Left ventricle myocardium inferior (tissue), 1 donor: ENCODE results near the gene RTL5. TPM values are rescaled to one million over a fixed set of nuclear protein-coding genes. Genes with fewer than 3 reads are reported as not detected.

ENCODE experiments used
- DNase-seq: peaks from one replicate; pipeline ENCODE4 v3.0.0-alpha.2; 2020
- H3K27ac ChIP-seq: fragments of 200-600 bp; replicated peaks from 2 replicates; pipeline ENCODE4 v1.8.0; 2021
- H3K27me3 ChIP-seq: fragments of 200-600 bp; 2 replicates; pipeline ENCODE4 v1.8.0; 2021; ENCODE audit warnings: low read depth
- H3K36me3 ChIP-seq: fragments of 200-600 bp; 2 replicates; pipeline ENCODE4 v1.8.0; 2021
- H3K4me1 ChIP-seq: fragments of 200-600 bp; 2 replicates; pipeline ENCODE4 v1.8.0; 2021
- H3K4me3 ChIP-seq: fragments of 200-600 bp; 2 replicates; pipeline ENCODE4 v1.8.0; 2021; ENCODE audit warnings: mild to moderate bottlenecking, moderate library complexity
- H3K9me3 ChIP-seq: fragments of 200-600 bp; replicated peaks from 2 replicates; pipeline ENCODE4 v1.8.0; 2021
- intact Hi-C: fragments of 100-400 bp; cut with micrococcal nuclease; formaldehyde crosslinking; loops from one replicate; pipeline ENCODE4 v1.11.0; 2022
- total RNA-seq: library from RNA; stranded (reverse); fragmentation: NEBNext Ultra II Directional; extraction: Animal tissue kit (Norgen Biotek cat#: 25700); gene quantifications from one replicate; pipeline ENCODE4 v1.2.1, GENCODE V29; 2021
- TF ChIP-seq, protein P1 (sequence below): fragments of 200-600 bp; IDR thresholded peaks from 2 replicates; pipeline ENCODE4 v1.8.0; 2021; ENCODE audit warnings: antibody characterized with exemption, mild to moderate bottlenecking, borderline replicate concordance
- donor health status: DM: no; HTN: yes; CAD: no; lungs with severe emphysema.

The RTL5 gene
- total RNA-seq, 1 donor from 2014 or later = 2.6 TPM

- TF ChIP-seq, protein P1, sequence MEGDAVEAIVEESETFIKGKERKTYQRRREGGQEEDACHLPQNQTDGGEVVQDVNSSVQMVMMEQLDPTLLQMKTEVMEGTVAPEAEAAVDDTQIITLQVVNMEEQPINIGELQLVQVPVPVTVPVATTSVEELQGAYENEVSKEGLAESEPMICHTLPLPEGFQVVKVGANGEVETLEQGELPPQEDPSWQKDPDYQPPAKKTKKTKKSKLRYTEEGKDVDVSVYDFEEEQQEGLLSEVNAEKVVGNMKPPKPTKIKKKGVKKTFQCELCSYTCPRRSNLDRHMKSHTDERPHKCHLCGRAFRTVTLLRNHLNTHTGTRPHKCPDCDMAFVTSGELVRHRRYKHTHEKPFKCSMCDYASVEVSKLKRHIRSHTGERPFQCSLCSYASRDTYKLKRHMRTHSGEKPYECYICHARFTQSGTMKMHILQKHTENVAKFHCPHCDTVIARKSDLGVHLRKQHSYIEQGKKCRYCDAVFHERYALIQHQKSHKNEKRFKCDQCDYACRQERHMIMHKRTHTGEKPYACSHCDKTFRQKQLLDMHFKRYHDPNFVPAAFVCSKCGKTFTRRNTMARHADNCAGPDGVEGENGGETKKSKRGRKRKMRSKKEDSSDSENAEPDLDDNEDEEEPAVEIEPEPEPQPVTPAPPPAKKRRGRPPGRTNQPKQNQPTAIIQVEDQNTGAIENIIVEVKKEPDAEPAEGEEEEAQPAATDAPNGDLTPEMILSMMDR = no peak
- peaks cover 9% of the 10 kb centered on the region for H3K4me1 ChIP-seq
- DNase-seq = no peak
- no peaks in the 10 kb centered on the region for H3K27me3 ChIP-seq
- intact Hi-C loops = no loop called here
- no peaks in the 10 kb centered on the region for H3K36me3 ChIP-seq
- H3K27ac ChIP-seq = no peak overlapping the region
- H3K9me3 ChIP-seq = no peaks in the 10 kb centered on the region
- no peak overlapping the region for H3K4me3 ChIP-seq
Observed at GRCh38 chrX:72101597-72102037, 30.1 kb downstream of the RTL5 start.

DNA sequence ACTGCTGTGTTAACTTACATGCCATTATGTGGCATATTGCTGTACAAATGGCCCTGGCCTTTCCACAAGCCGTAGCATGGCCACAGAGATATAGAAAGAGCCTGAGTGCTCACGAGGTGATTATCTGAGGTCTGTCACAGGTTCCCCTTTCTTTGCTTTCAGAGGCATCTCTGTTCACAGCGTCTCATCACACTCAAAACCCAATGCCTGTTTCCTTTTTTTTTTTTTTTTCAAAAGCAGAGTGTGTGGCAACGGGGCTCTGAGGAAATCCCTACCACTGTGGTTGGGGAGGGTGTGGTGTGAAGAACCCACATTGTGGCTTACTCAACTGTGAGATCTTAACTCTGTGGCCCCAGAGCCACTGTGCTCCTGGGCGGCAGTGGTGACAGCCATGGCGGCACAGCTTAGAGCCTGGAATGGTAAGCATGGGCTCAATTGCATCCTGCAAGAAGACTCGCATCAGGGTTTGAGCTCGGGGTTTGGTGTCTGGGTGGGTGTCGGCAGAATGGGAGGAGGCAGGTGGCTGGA lies 30.8 kb downstream of the RTL5 start:
- Histone ChIP-seq H3K9me3 (no peaks in the 10 kb centered on the region), H3K4me3 (no peak overlapping the region), H3K36me3 (no peaks in the 10 kb centered on the region), H3K4me1 (peaks cover 11% of the 10 kb centered on the region), H3K27me3 (no peaks in the 10 kb centered on the region), H3K27ac (no peak overlapping the region)
- no peak for DNase-seq
- intact Hi-C loops = no loop called here
- TF ChIP-seq, protein P1 = no peak

GRCh38 chrX:72100051-72100755 lies 31.5 kb downstream of the RTL5 start:
- Histone ChIP-seq H3K9me3 (no peaks in the 10 kb centered on the region), H3K4me1 (peaks cover 16% of the 10 kb centered on the region), H3K36me3 (no peaks in the 10 kb centered on the region), H3K27me3 (no peaks in the 10 kb centered on the region), H3K4me3 (no peak overlapping the region), H3K27ac (no peak overlapping the region)
- intact Hi-C loops = no loop called here
- DNase-seq = no peak
- TF ChIP-seq, protein P1 = no peak

DNA sequence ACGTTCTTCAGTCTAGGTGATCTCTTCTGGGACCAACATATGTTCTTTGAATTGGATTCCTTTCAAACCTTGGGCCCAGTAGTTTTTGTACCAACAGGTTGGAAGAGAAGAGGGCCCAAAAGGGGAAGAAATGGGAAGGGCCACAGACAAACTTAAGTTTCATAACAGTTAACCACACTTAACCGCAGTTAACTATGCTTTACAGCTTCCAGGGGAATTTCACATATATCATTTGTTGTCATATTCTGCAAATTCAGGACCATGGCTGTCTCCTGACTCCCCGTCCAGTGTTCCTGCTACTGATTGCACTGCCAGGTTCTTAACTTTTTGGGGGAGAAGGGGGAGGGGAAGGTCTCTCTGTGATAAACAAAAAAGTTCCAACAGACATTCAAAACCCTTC lies 34.6 kb downstream of the RTL5 start:
- Histone ChIP-seq H3K4me3 (no peak overlapping the region), H3K9me3 (no peaks in the 10 kb centered on the region), H3K27me3 (no peaks in the 10 kb centered on the region), H3K36me3 (no peaks in the 10 kb centered on the region), H3K27ac (no peak overlapping the region), H3K4me1 (peaks cover 25% of the 10 kb centered on the region)
- DNase-seq = no peak
- TF ChIP-seq, protein P1 = no peak
- intact Hi-C loops = no loop called here

- intact Hi-C loops = no loop called here
- no peak overlapping the region for H3K4me3 ChIP-seq
- no peaks in the 10 kb centered on the region for H3K27me3 ChIP-seq
- peaks cover 18% of the 10 kb centered on the region for H3K4me1 ChIP-seq
- no peak for DNase-seq
- H3K36me3 ChIP-seq = no peaks in the 10 kb centered on the region
- H3K9me3 ChIP-seq = no peaks in the 10 kb centered on the region
- H3K27ac ChIP-seq = peak overlapping the region; percentile 16
- TF ChIP-seq, protein P1 = no peak
Observed at GRCh38 chrX:72095370-72095769, 36.3 kb downstream of the RTL5 start.
